Myocyte (in vitro differentiated cells): ENCODE results near the gene SLC15A5. TPM values are rescaled to one million over a fixed set of nuclear protein-coding genes. Genes with fewer than 3 reads are reported as not detected.

ENCODE experiments used
- DNase-seq: peaks from one replicate; pipeline ENCODE4 v3.0.0-alpha.2; 2012; ENCODE audit warnings: low read depth
- total RNA-seq: library from RNA; depleted of rRNA; stranded (reverse); fragments of >200 nt; gene quantifications from 2 replicates; pipeline ENCODE4 v1.2.3, GENCODE V29; 2014

Gene SLC15A5
- total RNA-seq, 1 donor from 2014 or later = not detected

DNA sequence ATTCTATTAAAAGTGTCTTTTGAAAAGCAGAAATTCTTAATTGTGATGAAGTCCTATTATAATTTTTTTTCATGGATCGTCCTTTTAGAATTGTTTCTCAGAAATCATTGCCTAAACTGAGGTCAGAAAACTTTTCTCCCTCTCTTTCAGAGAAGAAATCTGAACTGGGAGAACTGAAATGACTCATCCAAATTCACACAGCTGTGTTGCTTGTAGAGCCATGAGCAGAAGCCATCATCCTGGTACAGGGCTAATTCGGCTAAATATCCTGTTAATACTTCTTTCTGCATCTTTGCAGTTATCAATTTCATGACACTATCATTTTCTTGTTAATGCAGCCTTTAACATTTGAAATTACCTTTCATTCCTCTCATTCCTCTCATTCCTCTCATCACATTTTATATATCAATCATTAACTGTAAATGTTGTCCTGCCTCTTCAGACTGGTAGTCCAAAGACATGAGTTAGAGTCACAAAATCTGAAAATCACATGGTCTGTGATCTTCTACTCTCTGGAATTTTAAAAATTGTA is 15.5 kb downstream of the SLC15A5 start:
- DNase-seq = peak; percentile 11

DNA sequence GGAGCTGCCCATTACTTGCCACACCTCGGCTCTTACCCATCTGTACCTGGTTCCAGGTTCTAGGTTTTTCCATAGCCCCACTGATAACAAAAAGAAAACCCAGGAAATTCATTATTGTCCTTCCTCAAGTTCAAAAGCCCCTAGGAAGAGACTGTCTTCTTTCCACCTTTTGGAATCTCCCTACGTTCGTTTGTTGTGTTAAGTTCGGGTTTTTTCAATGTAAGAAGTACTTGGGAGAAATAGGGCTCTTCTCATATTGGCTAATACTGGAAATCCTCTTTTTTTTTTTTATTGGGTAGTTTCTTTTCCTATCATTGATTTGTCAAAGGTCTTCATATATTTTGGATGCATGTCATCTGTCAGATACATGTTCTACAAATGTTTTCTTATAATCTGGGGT is 17.3 kb downstream of the SLC15A5 start:
- DNase-seq = no peak

DNA sequence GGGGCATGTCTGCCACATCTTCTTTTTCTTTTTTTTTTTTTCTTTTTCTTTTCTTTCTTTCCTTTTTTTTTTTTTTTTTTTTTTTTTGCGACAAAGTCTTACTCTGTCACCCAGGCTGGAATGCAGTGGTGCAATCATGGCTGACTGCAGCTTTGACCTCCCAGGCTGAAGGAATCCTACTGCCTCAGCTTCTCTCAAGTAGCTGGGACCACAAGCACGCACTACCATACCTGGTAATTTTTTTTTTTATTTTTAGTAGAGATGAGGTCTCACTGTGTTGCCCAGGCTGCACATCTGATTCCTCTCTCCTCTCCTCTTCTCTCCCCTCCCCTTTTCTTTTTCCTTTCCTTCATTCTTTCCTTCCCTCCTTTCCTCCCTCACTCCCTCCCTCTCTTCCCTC is 18.5 kb downstream of the SLC15A5 start:
- no peak for DNase-seq

DNA sequence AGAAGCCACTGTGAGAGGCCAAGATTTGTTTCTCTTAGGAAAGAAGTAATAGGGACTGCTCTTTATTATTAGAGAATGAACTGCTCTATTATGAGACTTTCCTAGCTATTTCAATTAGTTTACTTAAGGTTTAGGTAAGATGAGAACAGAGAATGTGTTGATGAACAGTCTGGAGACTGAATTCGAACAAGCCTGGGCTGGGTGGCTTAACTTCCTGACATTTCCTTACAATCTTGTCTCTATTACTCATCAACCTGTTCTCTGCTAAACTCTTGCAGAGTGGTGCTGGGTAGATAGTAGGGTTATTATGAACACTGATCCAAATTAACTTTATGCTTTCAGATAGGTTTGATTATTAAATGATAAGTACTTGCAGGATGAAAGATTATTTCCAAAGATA is 31.2 kb downstream of the SLC15A5 start:
- DNase-seq = no peak

DNA sequence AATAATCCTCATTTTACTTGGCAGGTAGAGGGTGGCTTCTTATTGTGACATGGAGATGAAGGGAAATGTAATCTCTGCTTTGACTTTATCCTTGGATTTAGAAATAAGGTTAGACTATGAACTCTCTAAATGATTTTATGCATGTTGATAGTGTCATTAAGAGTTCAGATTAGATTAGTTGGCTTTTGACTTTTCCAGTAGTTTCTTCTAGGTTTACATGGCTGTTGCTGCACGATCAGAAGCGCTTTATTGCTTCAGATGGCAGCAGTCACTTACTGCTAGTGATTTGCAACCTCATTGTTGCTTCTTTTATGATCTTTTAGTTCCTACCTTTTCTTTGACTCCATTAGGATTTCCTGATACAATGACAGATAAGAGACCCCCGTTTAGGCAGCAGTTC is 32.3 kb downstream of the SLC15A5 start:
- no peak for DNase-seq

DNA sequence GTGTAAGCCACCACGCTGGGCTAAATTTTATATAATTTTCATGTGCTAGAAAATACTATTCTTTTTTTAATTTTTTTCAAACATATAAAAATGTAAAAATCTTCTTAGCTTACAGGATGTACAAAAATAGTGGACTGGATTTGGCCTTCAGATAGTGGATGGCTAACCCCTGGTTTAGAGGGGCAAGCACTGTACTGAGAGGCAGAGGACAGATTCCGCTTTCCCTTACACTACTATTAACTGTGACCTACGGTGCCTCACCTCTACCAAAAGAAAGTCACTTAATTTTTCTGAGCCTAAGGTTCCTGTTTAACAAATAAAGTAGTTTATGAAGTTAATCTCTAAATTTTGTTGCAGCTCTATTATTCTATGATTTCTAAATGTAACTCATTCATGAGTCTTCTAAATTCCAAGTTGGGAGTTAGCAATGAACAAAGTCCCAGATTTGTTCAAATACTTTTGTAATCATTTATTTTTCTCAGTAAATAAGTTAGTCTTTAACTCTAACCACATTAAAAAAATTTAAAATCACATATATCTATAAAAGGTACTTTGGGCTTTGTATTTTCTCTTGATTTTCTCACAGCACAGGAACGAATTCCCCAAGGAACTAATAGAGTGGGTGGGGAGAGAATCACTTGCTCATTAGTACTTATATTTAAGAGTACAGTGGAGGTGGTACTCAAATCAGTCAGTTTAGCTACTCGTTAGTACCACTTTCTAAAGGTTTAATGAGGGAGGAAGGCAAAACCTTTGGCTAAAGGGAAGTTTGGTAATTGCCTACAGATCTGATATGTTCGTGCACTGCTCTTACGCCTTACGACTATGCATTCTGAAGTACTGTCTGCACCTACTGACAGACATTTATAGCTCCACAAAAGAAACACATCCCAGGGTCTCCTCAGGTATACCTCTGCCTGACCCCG is 33.7 kb downstream of the SLC15A5 start:
- no peak for DNase-seq

DNA sequence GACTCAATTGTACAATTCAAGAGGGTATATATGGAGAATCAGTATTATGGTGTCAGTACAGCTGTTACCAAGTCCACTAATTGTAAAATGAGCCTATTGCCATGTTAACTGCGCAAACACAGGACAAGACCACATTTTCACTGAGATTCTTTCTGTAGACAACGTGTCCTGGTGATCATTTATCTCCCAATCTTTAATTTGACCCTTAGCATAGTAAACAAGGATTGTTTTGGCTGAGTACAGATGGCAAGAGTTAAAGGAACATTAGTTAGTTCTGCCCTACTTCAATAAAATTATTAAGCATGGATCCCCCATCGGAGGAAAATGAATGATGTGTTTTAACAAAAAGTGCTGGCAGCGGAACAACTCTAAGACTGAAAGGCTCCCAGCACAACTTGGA is 36.1 kb downstream of the SLC15A5 start:
- no peak for DNase-seq

DNA sequence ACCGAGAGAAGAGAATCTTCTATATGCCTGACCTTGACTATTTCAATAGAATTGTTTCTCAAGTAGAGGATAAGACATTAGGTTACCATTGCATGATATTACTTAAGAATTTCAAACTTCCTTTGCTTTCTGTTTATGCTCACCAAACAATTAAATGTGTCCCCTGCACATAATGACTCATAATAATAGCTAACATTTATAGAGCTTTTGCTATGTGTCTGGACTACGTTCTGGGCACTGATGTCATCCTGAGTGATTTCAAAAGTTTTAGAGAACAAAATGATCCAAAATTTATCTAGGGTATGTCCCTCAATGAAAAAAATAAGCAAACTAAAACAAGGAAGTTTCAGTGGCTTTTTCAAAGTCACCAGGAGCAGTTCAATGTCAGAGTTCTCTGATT is 38.8 kb downstream of the SLC15A5 start:
- DNase-seq = peak; percentile 2

DNA sequence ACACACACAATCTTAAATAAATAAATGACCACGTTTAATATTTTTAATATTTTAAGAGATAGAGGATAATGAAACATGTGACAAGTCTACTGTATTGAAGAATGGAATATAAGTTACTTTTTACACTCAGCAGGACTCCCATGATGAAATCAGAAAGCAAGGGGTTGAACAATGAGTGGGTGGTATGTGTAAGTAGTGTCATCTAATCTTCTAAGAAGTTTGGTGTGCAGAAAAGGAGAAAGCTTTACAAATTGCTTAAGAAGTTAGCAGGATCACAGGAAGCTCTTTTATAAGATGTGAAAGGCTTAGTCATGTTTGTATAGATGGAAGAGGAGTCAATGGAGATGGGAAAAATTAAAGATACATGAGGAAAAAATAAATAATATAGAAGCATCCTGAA is 47.8 kb downstream of the SLC15A5 start:
- no peak for DNase-seq

DNA sequence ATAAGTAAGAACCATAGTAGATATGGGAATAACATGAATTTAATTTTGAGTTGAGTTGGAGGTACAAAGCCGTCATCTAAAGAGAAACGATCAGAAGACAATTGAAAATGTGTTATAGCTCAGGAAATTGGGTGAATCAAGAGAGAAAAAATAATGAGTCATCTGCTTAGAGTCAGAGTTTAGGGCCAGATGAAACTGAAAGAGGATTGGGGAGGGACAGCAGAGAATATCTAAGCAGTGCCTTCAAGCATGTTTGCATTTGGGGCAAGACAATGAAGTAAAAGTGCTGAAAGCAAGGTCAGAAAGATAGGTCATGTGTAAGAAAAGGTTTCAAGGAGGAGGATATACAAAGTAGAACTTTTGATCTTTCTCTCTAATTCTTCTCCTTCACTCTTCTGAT is 49.4 kb downstream of the SLC15A5 start:
- no peak for DNase-seq

DNA sequence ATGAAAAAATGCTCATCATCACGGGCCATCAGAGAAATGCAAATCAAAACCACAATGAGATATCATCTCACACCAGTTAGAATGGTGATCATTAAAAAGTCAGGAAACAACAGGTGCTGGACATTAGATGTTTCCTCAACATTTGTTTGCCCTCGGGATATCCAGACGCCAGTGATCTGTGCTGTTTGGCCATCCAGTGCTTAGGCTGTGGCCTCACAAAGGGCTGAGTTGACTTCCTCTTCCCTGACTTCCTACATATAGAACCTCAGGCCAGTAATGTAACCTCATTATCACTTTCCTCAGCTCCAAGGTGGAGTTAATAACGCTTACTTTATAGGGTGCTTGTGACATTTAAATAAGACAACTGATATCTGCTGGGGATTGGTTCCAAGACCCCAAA is 51.8 kb downstream of the SLC15A5 start:
- peak; percentile 57 for DNase-seq

DNA sequence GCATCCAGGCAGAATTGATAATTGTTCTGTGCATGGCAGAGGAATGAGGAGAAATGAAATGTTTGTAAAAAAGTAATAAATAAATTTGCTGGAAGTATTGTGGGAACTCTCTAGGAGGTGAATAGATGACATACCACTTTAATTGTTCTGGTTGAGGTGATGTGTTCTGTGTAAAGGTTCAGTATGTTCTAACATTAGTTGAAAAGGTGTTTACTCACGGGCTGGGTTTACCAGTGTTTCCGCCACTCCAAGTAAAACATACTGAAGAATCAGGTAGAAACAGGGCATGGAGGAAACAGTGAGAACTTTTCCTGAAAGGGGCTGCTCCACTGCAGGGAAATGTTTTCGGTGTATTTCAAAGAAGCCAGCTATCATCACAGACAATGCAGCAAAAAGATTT is 53.3 kb downstream of the SLC15A5 start:
- no peak for DNase-seq

DNA sequence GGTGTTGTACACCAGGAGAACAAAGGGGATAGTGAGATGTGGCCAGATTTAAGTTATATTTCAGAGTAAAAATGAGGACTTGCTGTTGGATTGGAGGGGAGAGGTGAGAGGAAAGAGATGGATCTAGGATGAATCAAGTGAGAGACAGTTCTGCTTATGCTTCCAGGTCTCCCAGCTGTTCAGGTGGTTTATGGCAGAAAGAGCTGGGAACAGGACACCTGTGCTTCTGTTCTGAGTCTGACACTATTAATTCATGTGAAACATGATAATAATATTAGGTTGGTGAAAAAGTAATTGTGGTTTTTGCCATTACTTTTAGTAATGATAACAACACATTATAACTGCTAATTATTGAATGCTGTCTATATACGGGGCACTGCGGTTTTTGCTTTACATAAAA is 55.7 kb downstream of the SLC15A5 start:
- DNase-seq = no peak

DNA sequence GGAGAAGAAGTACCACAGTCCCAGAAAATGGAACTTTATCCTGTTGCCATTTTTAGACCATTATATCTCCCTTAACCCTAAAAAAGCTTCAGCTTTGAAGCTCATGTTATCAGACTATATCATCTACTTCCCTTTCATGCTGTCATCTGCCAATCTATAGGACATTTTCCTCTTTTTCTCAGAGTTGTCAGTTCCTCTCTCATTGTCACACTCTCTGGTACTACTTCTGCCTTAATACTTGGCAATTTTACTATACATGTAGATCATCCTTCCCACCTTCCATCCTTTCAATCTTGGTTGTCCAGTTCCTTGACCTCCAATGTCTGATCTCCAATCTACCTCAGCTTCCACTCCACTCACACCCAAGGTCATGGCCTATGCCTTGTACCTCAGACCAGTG is 57.4 kb downstream of the SLC15A5 start:
- no peak for DNase-seq

DNA sequence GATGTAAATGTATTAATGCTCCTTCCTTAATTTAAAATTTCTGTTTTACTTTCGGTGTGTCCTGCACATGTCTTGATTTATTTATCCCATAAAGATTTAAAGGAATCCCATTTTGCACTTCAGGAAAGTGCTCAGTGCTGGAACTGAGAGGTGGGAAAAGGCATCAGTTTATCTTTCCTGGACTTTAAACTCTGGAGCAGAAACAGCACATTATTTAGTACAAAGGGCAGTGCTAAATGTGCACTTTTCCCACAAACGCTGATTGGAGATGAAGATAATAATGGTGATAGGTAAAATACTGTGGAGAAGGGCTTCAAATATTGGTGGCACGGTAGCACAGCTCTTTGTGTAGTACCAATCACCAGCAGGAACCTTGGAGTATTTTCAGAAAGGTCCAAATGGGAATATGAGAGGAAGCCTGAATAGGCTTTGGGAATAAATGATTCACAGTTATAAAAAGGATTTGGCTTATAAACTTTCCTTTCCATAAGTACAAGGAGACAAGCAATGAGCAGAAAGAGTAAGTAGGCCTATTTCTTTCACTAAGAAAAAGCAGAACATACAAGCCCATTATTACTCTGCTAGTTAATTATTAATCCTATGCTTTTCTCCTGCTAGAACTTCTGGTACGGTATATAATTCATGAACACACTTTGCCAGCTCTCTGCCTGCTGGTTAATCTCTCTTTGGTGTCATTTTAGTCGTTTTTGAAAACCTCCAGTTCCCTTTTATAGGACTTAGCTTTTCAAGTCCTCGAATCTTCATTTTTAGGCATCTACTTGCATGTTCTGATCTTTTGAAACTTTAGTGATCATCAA is 58.3 kb downstream of the SLC15A5 start:
- DNase-seq = no peak

DNA sequence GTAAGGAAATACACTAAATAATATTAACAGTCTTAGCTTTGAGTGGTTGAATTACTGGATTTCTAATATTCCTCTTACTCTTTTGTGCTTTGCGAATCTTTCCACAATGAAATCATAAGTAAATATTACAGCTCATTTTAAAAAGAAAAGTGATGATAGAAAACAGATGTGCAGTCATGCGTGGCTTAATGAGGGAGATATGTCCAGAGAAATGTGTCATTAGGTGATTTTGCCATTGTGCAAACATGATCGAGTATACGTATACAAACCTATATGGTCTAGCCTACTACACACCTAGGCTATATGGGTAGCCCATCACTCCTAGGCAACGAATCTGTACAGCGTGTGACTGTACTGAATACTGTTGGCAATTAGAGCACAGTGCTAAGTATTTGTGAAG is 59.3 kb downstream of the SLC15A5 start:
- no peak for DNase-seq

DNA sequence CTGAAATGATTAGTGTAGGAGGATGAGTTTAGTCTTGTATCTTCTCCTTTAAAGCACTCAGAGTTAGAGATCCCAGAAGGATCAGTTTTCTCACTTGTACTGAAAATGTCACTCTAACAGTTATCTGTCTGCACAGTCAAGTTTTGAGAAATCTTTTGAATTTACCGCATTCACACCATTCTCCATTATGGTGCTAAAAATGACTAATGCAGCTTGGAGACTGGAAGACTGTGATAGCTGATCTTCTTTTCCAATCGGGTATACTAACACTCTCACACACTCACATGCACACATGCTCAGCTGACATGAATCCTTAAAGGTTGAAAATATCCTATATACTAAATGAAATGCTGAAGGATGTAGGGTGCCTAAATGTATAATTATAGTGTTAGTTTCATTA is 65.8 kb downstream of the SLC15A5 start:
- DNase-seq = no peak

DNA sequence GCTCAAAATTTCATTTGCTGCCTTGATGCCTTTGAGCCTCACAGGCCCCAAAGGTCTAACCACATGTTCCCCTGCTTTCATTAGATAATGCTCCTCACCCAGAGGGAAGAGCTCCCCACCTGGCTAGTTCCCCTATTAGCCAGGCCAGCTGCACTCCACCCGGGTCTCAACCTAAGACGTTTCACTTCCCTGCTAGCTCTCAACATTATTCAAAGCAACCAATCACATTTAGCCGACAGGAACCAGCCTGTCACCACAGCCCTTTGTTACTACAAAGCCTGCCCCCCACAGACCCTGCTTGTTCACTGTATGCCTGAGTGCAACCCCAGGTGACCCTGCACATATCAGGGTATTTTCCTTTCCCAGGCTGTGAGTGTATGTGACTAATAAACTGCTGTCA is 78.6 kb downstream of the SLC15A5 start:
- no peak for DNase-seq

DNA sequence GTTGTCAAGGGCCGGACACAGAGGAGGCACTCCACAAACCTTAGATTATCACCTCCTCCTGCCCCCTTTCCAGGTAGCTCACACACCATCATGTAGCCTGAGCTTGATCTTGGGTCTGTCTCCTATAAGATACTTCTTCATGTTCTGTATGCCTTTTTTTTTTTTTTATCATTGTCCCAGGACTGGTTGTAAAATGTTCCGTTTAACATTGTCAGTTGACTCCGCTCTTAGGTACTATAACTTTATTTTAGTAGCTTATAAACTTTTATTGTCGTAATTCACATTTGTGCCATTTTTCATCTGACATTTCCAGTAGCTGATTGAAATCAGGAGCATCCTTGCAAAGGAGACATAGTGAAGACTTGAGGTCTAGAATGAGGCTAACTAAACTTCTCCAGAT is 79.9 kb downstream of the SLC15A5 start:
- no peak for DNase-seq

DNA sequence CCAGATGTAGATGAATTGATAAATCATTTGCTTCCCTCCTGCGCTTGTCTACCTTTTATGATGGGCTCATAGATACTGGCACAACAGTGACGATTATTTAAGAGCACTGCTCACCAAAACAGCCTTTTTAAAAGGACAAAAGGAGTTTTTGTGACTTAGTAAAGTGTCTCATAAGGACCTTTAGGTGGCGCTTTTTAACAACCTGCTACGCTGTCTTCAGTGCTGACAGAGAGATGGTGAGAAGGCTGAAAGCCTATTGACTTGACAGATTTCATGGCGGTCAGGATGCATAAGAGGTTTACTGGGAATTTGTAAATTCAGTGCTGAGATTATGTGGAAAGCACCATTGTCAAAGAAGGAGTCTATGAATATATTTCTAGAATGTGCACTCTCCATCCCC is 87.6 kb downstream of the SLC15A5 start:
- DNase-seq = peak; percentile 23

DNA sequence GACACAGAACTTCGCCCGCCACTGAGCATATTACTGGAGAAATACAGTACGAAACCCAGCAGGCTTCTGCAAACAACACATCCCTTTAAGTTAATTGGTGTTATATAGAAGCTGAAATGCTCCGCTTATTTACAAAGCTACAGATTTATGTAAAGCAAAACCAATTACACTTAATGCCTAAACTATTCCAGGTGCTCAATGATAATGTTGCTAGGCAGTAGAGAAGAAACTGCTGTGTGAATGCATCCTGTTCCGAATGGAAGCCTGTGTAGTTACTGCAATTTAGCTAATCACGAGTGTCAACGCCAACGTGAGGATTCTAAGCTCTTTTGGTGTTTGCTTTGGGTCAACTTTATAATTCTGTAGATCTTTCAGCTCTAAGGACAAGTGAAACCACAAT is 89.8 kb downstream of the SLC15A5 start:
- no peak for DNase-seq

DNA sequence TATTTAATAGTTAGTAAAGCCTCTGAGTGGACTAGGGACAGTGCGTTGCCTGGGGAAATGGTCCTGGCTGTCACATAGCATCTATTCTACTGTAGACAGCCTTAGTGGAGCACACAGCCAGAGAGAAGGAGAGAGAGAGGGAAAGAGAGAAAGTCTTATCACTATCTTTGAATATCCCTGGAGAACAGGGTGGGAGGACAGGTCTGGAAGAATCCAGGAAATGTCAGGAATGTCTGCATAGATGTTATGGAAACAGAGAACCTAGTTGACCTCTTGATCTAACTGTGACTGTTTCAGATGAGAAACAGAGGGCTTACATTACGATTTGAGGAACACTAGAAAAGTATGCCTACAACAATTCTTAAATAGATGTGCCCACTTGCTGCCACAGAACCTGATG is 92.8 kb downstream of the SLC15A5 start:
- no peak for DNase-seq
